ENCODE measurements around the gene HCN3.

- no peak for TF ChIP-seq POLR2A (IDR thresholded peaks at IDR 0.05)
- no peak for TF ChIP-seq CTCF (IDR thresholded peaks at IDR 0.05)
These were observed 8.6 kb upstream of the HCN3 start for GRCh38 chr1:155268630-155269029.

Measured in testis (tissue), 2 donors.